NCI-H2107 treated with DMSO at 0.1 percent for 48 hours (cell line): ENCODE data around the gene DHCR7.
A peak's percentile ranks its signal among the peaks of the same experiment; 100 is the strongest.

Source experiments
- DNase-seq: peaks from one replicate; lab custom pipeline; 2025; ENCODE audit not compliant: unreplicated experiment; lab: John Stamatoyannopoulos, UW

The DHCR7 gene, protein sequence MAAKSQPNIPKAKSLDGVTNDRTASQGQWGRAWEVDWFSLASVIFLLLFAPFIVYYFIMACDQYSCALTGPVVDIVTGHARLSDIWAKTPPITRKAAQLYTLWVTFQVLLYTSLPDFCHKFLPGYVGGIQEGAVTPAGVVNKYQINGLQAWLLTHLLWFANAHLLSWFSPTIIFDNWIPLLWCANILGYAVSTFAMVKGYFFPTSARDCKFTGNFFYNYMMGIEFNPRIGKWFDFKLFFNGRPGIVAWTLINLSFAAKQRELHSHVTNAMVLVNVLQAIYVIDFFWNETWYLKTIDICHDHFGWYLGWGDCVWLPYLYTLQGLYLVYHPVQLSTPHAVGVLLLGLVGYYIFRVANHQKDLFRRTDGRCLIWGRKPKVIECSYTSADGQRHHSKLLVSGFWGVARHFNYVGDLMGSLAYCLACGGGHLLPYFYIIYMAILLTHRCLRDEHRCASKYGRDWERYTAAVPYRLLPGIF

DNA sequence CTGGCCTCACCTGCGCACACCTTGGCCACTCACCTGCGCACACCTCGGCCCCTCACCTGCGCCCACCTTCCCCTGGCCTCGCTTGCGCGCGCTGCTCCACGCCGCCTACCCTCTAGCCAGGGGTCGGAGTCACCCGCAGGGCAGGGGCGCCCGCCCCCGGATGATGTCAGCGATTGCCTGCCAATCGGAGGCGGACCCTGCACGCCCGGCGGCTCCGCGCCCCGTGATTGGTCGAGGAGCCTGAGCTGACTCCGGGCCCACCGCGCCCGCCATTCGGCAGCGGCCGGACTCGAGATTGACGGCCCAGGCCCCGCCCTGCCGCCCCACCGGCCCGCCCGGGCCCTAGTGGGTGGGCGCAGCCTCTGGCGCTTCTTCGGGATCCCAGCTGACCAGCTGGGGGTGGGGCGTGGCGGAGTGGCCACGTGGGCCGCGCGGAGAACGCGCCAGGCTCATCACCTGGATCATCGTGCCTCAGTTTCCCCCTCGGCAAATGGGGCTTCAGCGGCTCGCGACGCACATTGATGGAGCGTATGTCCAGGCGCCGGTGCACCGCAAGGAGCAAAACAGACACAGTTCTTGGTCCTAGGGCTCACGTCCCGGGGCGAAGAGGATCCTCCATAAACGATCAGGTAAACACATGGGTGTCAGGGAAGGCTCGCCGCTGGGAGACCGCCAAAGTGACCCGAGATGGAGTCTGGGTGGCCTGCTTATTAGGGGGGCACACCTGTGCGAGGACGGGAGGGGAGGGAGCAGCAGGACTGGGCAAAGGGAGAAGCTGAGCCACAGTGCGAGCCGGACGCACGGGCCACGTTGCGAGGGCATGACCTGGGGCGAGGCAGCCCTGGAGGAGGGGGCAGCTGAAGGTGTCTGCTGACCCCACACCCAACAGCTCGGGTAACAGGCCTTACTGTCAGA lies at the start of gene DHCR7:
DHCR7 (minus strand) TSS at position 137 of the 915 bp plus-strand sequence. CDS start 3,441 bp downstream, outside the sequence.
- peak; percentile 52 for DNase-seq

GRCh38 chr11:71496421-71496820 lies 48.2 kb upstream of the DHCR7 start:
- no peak for DNase-seq

GRCh38 chr11:71495286-71496230 lies 47.4 kb upstream of the DHCR7 start:
- no peak for DNase-seq

DNA sequence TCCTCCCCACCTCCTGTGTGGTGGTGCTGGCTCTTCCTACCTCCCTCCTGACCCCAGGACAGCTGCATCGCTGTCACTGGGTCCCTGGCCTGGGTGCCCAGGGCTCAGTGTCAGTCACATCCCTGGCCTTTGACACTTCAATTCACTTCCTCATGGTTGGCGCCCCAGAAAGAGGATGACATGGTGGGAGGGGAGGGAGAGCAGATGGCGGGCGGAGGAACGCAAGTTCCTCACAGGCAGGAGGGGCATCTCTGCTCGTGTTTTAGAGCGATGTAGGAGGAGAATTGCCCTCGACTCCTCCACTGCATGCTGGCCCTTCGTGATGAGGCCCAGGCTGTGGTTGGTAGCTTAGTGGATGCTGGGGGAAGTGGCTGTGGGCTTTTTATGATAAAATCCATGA lies 43.7 kb upstream of the DHCR7 start:
- no peak for DNase-seq

- DNase-seq = no peak
Observed at GRCh38 chr11:71491531-71491930, 43.3 kb upstream of the DHCR7 start.

- no peak for DNase-seq
Observed at GRCh38 chr11:71490731-71491390, 42.7 kb upstream of the DHCR7 start.

DNA sequence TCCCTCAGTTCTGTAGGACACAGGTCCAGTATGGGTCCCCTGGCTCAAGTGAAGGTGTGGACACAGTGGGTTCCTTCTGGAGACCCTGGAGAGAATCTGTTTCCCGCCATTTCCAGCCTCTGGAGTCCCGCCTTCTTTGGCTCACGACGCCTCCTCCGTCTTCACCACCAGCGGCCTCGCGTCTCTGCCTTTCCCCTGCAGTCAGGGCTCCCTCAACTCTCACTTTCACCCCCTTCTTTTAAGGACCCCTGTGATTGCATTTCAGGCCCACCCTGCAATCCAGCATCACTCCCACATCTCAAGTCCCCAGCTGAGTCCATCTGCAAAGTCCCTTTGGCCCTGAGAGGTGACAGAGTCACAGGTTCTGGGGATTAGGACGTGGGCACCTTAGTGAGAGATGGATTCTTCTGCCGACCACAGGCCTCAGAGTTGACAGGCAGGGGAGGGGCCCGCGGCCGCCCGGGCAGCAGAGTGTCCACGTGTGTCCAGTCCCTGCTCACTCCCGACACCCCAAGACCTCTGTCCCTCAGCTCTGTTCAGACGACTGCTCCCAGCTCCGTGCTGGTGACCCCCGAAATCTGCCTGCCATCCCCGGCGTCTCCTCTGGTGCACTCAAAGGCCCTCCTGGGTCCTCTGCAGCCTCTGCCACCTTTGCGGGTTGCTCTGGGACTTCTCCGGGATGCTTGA lies 42.0 kb upstream of the DHCR7 start:
- DNase-seq = no peak

- no peak for DNase-seq
Observed at GRCh38 chr11:71489311-71490043, 41.3 kb upstream of the DHCR7 start.

GRCh38 chr11:71488681-71489270 lies 40.6 kb upstream of the DHCR7 start:
- no peak for DNase-seq

DNA sequence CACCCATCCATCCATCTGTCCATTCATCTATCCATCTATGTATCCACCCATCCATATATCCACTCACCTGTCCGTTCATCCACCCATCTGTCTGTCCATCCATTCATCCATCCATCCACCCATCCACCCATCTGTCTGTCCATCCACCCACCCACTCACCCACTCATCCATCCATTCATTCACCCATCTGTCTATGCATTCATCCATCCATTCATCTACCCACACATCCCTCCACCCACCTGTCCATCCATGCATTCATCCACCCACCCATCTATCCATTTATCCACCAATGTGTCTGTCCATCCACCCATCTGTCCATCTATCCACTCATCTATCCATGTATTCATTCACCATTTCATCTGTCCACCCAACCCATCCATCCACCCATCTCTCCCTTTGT lies 38.1 kb upstream of the DHCR7 start:
- DNase-seq = no peak

DNA sequence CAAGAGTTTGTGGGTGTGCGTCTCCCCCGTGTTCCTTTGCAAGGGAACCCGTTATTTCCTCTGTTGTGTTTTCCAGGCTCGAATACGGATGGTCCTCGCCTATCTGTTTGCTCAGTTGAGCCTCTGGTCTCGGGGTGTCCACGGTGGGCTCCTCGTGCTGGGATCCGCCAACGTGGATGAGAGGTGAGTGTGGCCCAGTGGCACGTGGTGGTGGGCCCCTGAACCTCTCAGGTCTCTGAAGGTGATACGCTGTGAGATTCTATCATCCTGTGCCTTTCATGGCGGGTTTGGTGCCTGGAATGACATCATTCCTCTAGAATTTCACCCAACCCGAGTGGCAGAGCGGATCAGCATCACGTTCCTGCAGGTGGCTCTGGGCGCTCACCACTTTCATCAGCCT lies 37.3 kb upstream of the DHCR7 start:
- no peak for DNase-seq

- DNase-seq = no peak
Observed at GRCh38 chr11:71485063-71485399, 36.8 kb upstream of the DHCR7 start.

- no peak for DNase-seq
Observed at GRCh38 chr11:71484248-71485062, 36.3 kb upstream of the DHCR7 start.

GRCh38 chr11:71483692-71484091 lies 35.5 kb upstream of the DHCR7 start:
- no peak for DNase-seq

DNA sequence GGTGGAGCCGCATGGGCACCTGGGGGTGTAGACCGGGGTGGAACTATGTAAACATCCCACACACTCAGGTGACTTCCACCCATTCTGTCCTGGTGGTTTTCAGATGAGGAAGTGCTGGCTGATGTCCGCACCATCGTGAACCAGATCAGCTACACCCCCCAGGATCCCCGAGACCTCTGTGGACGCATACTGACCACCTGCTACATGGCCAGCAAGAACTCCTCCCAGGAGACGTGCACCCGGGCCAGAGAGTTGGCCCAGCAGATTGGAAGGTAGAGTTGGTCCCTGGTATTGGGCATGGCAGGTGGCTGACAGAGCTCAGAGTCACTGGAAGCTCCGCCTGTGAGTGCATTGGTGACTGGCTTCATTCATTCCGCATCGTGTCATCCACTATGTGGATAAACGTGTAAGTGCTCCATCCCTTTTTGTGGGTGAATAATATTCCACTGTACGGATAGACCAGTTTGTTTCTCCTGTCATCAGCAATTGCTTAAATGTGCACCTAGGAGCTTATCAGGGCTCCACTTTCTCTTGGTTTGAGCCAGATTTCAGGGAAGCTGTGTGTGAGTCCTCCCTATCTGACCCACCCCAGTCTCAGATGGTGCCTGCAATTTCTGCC lies 34.7 kb upstream of the DHCR7 start:
- no peak for DNase-seq

- DNase-seq = no peak
Observed at GRCh38 chr11:71482216-71482615, 34.0 kb upstream of the DHCR7 start.
